ENCODE results near the gene DAGLA. TPM values are rescaled to one million over a fixed set of nuclear protein-coding genes. Genes with fewer than 3 reads are reported as not detected.
A peak's percentile ranks its signal among the peaks of the same experiment; 100 is the strongest.

The DAGLA gene
- total RNA-seq, 5 donors from 2014 or later (not counting 1 experiment from before 2014, with no cell fraction given), result 0.15 to 1.6 (median 0.23) TPM

GRCh38 chr11:61711037-61711436 is 30.8 kb downstream of the DAGLA start:
- DNase-seq (no peak), ATAC-seq (replicated peaks in 1 of 4) (no peak)
- ChIA-PET CTCF (no interaction called here), POLR2A (no interaction called here)
- Mint-ChIP-seq H3K27ac (no peak overlapping the region), H3K4me3 (no peak overlapping the region), H3K27me3 (peaks cover 0 to 1% of the 10 kb centered on the region in 2 donors), H3K4me1 (no peaks in the 10 kb centered on the region), H3K36me3 (no peaks in the 10 kb centered on the region), H3K9me3 (no peaks in the 10 kb centered on the region)
- Histone ChIP-seq H3K4me3 (ENCODE audit: control insufficient read depth in 1 of 2, extremely low read depth in 1 of 2, low read length in 1 of 2) (no peak overlapping the region), H3K36me3 (ENCODE audit: control insufficient read depth in 2 of 2, extremely low read depth in 1 of 2, insufficient read depth in 1 of 2, low read length in 1 of 2) (no peaks in the 10 kb centered on the region), H3K27ac (ENCODE audit: low read length) (no peak overlapping the region), H3K27me3 (replicated peaks in 1 of 2; ENCODE audit: control insufficient read depth in 2 of 2, extremely low read depth in 1 of 2, insufficient read depth in 2 of 2, low read length in 1 of 2) (peaks cover 0 to 22% of the 10 kb centered on the region in 2 experiments), H3K4me1 (ENCODE audit: control insufficient read depth in 1 of 2, extremely low read depth in 1 of 2, insufficient read depth in 2 of 2, low read length in 2 of 2) (no peaks in the 10 kb centered on the region), H3K9me3 (no peaks in the 10 kb centered on the region)
- WGBS (ENCODE audit: insufficient coverage), result 81% methylated on average over 6 of the region's 14 CpGs

GRCh38 chr11:61711498-61711897 is 31.3 kb downstream of the DAGLA start:
- no peak overlapping the region for H3K27ac Mint-ChIP-seq
- peaks cover 0 to 22% of the 10 kb centered on the region in 2 experiments for H3K27me3 ChIP-seq (replicated peaks in 1 of 2; ENCODE audit: control insufficient read depth in 2 of 2, extremely low read depth in 1 of 2, insufficient read depth in 2 of 2, low read length in 1 of 2)
- 95% methylated on average over 3 of the region's 6 CpGs for WGBS (ENCODE audit: insufficient coverage)
- H3K9me3 Mint-ChIP-seq, result no peaks in the 10 kb centered on the region
- no peaks in the 10 kb centered on the region for H3K36me3 ChIP-seq (ENCODE audit: control insufficient read depth in 2 of 2, extremely low read depth in 1 of 2, insufficient read depth in 1 of 2, low read length in 1 of 2)
- H3K36me3 Mint-ChIP-seq, result no peaks in the 10 kb centered on the region
- H3K4me3 Mint-ChIP-seq, result no peak overlapping the region
- ATAC-seq (replicated peaks in 1 of 4), result no peak
- H3K27ac ChIP-seq (ENCODE audit: low read length), result no peak overlapping the region
- H3K4me3 ChIP-seq (ENCODE audit: control insufficient read depth in 1 of 2, extremely low read depth in 1 of 2, low read length in 1 of 2), result no peak overlapping the region
- H3K4me1 Mint-ChIP-seq, result no peaks in the 10 kb centered on the region
- no peaks in the 10 kb centered on the region for H3K4me1 ChIP-seq (ENCODE audit: control insufficient read depth in 1 of 2, extremely low read depth in 1 of 2, insufficient read depth in 2 of 2, low read length in 2 of 2)
- peaks cover 0 to 6% of the 10 kb centered on the region in 2 donors for H3K27me3 Mint-ChIP-seq
- POLR2A ChIA-PET, result no interaction called here
- no peak for DNase-seq
- no peaks in the 10 kb centered on the region for H3K9me3 ChIP-seq
- CTCF ChIA-PET, result no interaction called here

DNA sequence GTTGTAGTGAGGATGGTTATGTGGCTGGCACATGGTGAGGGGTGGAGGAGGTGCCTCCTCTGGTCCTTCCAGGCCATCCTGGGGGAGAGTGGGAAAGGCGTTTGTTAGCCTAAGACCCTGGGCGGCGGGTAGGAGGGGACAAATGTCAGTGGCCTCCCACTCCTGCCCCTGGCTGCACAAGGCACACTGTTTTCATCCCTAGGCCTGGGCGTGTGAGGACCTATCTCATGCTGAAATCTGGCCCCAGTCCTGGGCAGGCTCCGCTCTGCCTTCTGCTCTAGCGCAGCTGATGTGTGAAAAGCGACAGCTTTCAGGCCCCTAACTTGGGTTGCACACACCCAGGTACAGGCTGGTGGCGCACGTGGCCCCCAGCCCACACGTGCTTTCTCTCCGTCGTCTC is 32.1 kb downstream of the DAGLA start:
- H3K4me1 Mint-ChIP-seq, result no peaks in the 10 kb centered on the region
- DNase-seq (no peak), ATAC-seq (replicated peaks in 1 of 4) (no peak)
- H3K9me3 Mint-ChIP-seq, result no peaks in the 10 kb centered on the region
- peaks cover 0 to 19% of the 10 kb centered on the region in 2 experiments for H3K27me3 ChIP-seq (replicated peaks in 1 of 2; ENCODE audit: control insufficient read depth in 2 of 2, extremely low read depth in 1 of 2, insufficient read depth in 2 of 2, low read length in 1 of 2)
- no peaks in the 10 kb centered on the region for H3K36me3 ChIP-seq (ENCODE audit: control insufficient read depth in 2 of 2, extremely low read depth in 1 of 2, insufficient read depth in 1 of 2, low read length in 1 of 2)
- ChIA-PET POLR2A (no interaction called here), CTCF (no interaction called here)
- no peak overlapping the region for H3K27ac Mint-ChIP-seq
- H3K4me1 ChIP-seq (ENCODE audit: control insufficient read depth in 1 of 2, extremely low read depth in 1 of 2, insufficient read depth in 2 of 2, low read length in 2 of 2), result no peaks in the 10 kb centered on the region
- no peak overlapping the region for H3K4me3 Mint-ChIP-seq
- no peak overlapping the region for H3K27ac ChIP-seq (ENCODE audit: low read length)
- peaks cover 0 to 6% of the 10 kb centered on the region in 2 donors for H3K27me3 Mint-ChIP-seq
- no peaks in the 10 kb centered on the region for H3K9me3 ChIP-seq
- WGBS (ENCODE audit: insufficient coverage), result 89% methylated on average over 7 of the region's 12 CpGs
- H3K36me3 Mint-ChIP-seq, result no peaks in the 10 kb centered on the region
- H3K4me3 ChIP-seq (ENCODE audit: control insufficient read depth in 1 of 2, extremely low read depth in 1 of 2, low read length in 1 of 2), result no peak overlapping the region

DNA sequence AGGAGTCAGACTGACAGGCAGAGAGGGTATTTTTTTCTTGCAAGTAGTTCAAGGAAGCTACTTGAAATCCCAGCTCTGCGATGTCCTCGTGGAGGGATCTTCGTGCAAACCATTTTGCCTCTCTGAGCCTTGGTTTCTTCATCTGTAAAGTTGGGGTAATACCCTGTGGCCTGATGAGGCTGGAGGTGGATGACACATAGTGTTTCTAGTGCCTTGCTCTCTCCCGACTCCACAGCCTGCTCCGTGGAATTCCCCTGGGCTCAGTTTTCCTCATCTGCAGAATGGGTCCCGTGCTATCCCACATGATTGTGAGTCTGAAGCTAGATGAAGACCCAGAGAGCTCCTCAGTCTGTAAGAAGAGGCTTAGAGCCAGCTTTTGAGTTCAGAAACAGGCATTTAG is 32.7 kb downstream of the DAGLA start:
- POLR2A ChIA-PET, result no interaction called here
- no peaks in the 10 kb centered on the region for H3K9me3 ChIP-seq
- ATAC-seq (replicated peaks in 1 of 4), result no peak
- no peak overlapping the region for H3K27ac ChIP-seq (ENCODE audit: low read length)
- H3K36me3 Mint-ChIP-seq, result no peaks in the 10 kb centered on the region
- peaks cover 0 to 6% of the 10 kb centered on the region in 2 donors for H3K27me3 Mint-ChIP-seq
- 81% methylated on average over 6 of the region's 6 CpGs for WGBS (ENCODE audit: insufficient coverage)
- H3K27me3 ChIP-seq (replicated peaks in 1 of 2; ENCODE audit: control insufficient read depth in 2 of 2, extremely low read depth in 1 of 2, insufficient read depth in 2 of 2, low read length in 1 of 2), result peaks cover 0 to 19% of the 10 kb centered on the region in 2 experiments
- no peaks in the 10 kb centered on the region for H3K4me1 Mint-ChIP-seq
- H3K4me3 ChIP-seq (ENCODE audit: control insufficient read depth in 1 of 2, extremely low read depth in 1 of 2, low read length in 1 of 2), result no peak overlapping the region
- no peaks in the 10 kb centered on the region for H3K4me1 ChIP-seq (ENCODE audit: control insufficient read depth in 1 of 2, extremely low read depth in 1 of 2, insufficient read depth in 2 of 2, low read length in 2 of 2)
- no peaks in the 10 kb centered on the region for H3K9me3 Mint-ChIP-seq
- H3K27ac Mint-ChIP-seq, result no peak overlapping the region
- CTCF ChIA-PET, result interaction anchor here in 1 of 2 donors (0.6 kb wide), 1 partner anchor 825 kb away, joined by 5 read pairs; no protein-coding TSS in a partner anchor
- H3K4me3 Mint-ChIP-seq, result no peak overlapping the region
- no peaks in the 10 kb centered on the region for H3K36me3 ChIP-seq (ENCODE audit: control insufficient read depth in 2 of 2, extremely low read depth in 1 of 2, insufficient read depth in 1 of 2, low read length in 1 of 2)
- DNase-seq, result no peak

GRCh38 chr11:61713464-61713863 is 33.3 kb downstream of the DAGLA start:
- 85% methylated on average over 8 of the region's 9 CpGs for WGBS (ENCODE audit: insufficient coverage)
- Mint-ChIP-seq H3K27me3 (peaks cover 0 to 6% of the 10 kb centered on the region in 2 donors), H3K27ac (no peak overlapping the region), H3K4me3 (no peak overlapping the region), H3K4me1 (no peaks in the 10 kb centered on the region), H3K36me3 (no peaks in the 10 kb centered on the region), H3K9me3 (no peaks in the 10 kb centered on the region)
- ATAC-seq (replicated peaks in 1 of 4) (no peak), DNase-seq (no peak)
- Histone ChIP-seq H3K27ac (ENCODE audit: low read length) (no peak overlapping the region), H3K9me3 (no peaks in the 10 kb centered on the region), H3K4me1 (ENCODE audit: control insufficient read depth in 1 of 2, extremely low read depth in 1 of 2, insufficient read depth in 2 of 2, low read length in 2 of 2) (no peaks in the 10 kb centered on the region), H3K4me3 (ENCODE audit: control insufficient read depth in 1 of 2, extremely low read depth in 1 of 2, low read length in 1 of 2) (no peak overlapping the region), H3K36me3 (ENCODE audit: control insufficient read depth in 2 of 2, extremely low read depth in 1 of 2, insufficient read depth in 1 of 2, low read length in 1 of 2) (no peaks in the 10 kb centered on the region), H3K27me3 (replicated peaks in 1 of 2; ENCODE audit: control insufficient read depth in 2 of 2, extremely low read depth in 1 of 2, insufficient read depth in 2 of 2, low read length in 1 of 2) (peaks cover 0 to 22% of the 10 kb centered on the region in 2 experiments)
- ChIA-PET POLR2A (no interaction called here), CTCF (no interaction called here)

- DNase-seq, result no peak
- POLR2A ChIA-PET, result no interaction called here
- Histone ChIP-seq H3K4me3 (ENCODE audit: control insufficient read depth in 1 of 2, extremely low read depth in 1 of 2, low read length in 1 of 2) (no peak overlapping the region), H3K27ac (ENCODE audit: low read length) (no peak overlapping the region), H3K9me3 (no peaks in the 10 kb centered on the region), H3K27me3 (replicated peaks in 1 of 2; ENCODE audit: control insufficient read depth in 2 of 2, extremely low read depth in 1 of 2, insufficient read depth in 2 of 2, low read length in 1 of 2) (peaks cover 0 to 23% of the 10 kb centered on the region in 2 experiments), H3K4me1 (ENCODE audit: control insufficient read depth in 1 of 2, extremely low read depth in 1 of 2, insufficient read depth in 2 of 2, low read length in 2 of 2) (no peaks in the 10 kb centered on the region), H3K36me3 (ENCODE audit: control insufficient read depth in 2 of 2, extremely low read depth in 1 of 2, insufficient read depth in 1 of 2, low read length in 1 of 2) (no peaks in the 10 kb centered on the region)
- Mint-ChIP-seq H3K4me1 (no peaks in the 10 kb centered on the region), H3K9me3 (no peaks in the 10 kb centered on the region), H3K36me3 (no peaks in the 10 kb centered on the region), H3K4me3 (no peak overlapping the region), H3K27ac (peak overlapping the region in 1 of 2 donors; percentile 11), H3K27me3 (peaks cover 0 to 6% of the 10 kb centered on the region in 2 donors)
- 50% methylated on average over 1 of the region's 5 CpGs for WGBS (ENCODE audit: insufficient coverage)
- CTCF ChIA-PET, result no interaction called here
- no peak for ATAC-seq (replicated peaks in 1 of 4)
These were observed 33.7 kb downstream of the DAGLA start for GRCh38 chr11:61713906-61714305.

DNA sequence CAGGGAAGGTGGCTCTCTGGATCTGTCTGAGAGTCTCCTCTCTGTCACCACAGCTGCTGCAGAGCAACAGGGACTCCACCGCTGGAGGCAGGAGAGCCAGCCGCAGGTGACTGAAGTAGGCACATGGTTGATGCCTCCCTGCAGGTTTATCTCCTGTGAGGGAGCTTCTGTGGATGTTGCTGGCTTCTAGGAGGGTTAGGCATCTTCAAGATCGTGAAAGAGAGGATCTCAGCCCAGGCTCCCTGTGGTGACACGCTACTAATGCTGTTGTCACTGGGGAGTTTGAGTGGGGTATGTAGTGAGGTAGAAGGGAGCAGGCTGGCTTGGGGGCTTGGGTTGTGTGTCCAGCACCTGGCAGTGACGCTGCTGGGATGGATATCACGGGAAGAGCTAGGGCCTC is 34.1 kb downstream of the DAGLA start:
- Mint-ChIP-seq H3K9me3 (no peaks in the 10 kb centered on the region), H3K27ac (peak overlapping the region in 1 of 2 donors; percentile 11), H3K4me1 (no peaks in the 10 kb centered on the region), H3K36me3 (no peaks in the 10 kb centered on the region), H3K27me3 (peaks cover 0 to 6% of the 10 kb centered on the region in 2 donors), H3K4me3 (no peak overlapping the region)
- Histone ChIP-seq H3K27me3 (replicated peaks in 1 of 2; ENCODE audit: control insufficient read depth in 2 of 2, extremely low read depth in 1 of 2, insufficient read depth in 2 of 2, low read length in 1 of 2) (peaks cover 0 to 23% of the 10 kb centered on the region in 2 experiments), H3K27ac (ENCODE audit: low read length) (no peak overlapping the region), H3K4me1 (ENCODE audit: control insufficient read depth in 1 of 2, extremely low read depth in 1 of 2, insufficient read depth in 2 of 2, low read length in 2 of 2) (no peaks in the 10 kb centered on the region), H3K4me3 (ENCODE audit: control insufficient read depth in 1 of 2, extremely low read depth in 1 of 2, low read length in 1 of 2) (no peak overlapping the region), H3K36me3 (ENCODE audit: control insufficient read depth in 2 of 2, extremely low read depth in 1 of 2, insufficient read depth in 1 of 2, low read length in 1 of 2) (no peaks in the 10 kb centered on the region), H3K9me3 (no peaks in the 10 kb centered on the region)
- WGBS (ENCODE audit: insufficient coverage), result 88% methylated on average over 5 of the region's 6 CpGs
- ATAC-seq (replicated peaks in 1 of 4) (no peak), DNase-seq (no peak)
- ChIA-PET CTCF (no interaction called here), POLR2A (no interaction called here)

All from T-cell (primary cell).